Naive thymus-derived CD8-positive, alpha-beta T cell (primary cell): ENCODE measurements around the gene RNF114. TPM values are rescaled to one million over a fixed set of nuclear protein-coding genes. Genes with fewer than 3 reads are reported as not detected.
"Not testable (repeated sequence)": the region's sequence is repeated elsewhere in the genome, so short reads cannot be mapped to it uniquely, and the experiment has no call there.

ENCODE experiments used
- ATAC-seq, 2 donors: fragments of 150-1000 bp; cut with Tn5 transposase in 1 of 2; sonication (Bioruptor Pico), chemical (Tn5 transposase) in 1 of 2; 1 replicate in 1 of 2; 2 replicates in 1 of 2; pipeline ENCODE4 v1.10.0; 2021; ENCODE audit warnings: mild to moderate bottlenecking in 2 of 2, moderate library complexity in 2 of 2
- POLR2A ChIA-PET: fragments of 350-600 bp; sonication (Branson Sonifier 250); formaldehyde crosslinking; loops from one replicate; lab custom pipeline; 2021; ENCODE audit warnings: antibody characterized with exemption; lab: Charles Lee
- DNase-seq, 10 donors: peaks; one replicate each; pipeline versions ENCODE4 v3.0.0 to v3.0.0-alpha.2; 2020 to 2022
- H3K27ac Mint-ChIP-seq, 10 donors: one replicate each; pipeline ENCODE4 v1.8.0; 2020 to 2022; ENCODE audit warnings: mild to moderate bottlenecking in 10 of 10, mixed read lengths in 10 of 10, moderate library complexity in 4 of 10, inconsistent platforms in 1 of 10
- H3K27me3 Mint-ChIP-seq, 5 donors: one replicate each; pipeline ENCODE4 v1.8.0; 2021 to 2022; ENCODE audit warnings: mixed read lengths in 5 of 5
- H3K36me3 Mint-ChIP-seq, 3 donors: one replicate each; pipeline ENCODE4 v1.8.0; 2020 to 2022; ENCODE audit warnings: mixed read lengths in 3 of 3, mild to moderate bottlenecking in 2 of 3, inconsistent platforms in 1 of 3
- H3K4me1 Mint-ChIP-seq, 4 donors: one replicate each; pipeline ENCODE4 v1.8.0; 2021 to 2022; ENCODE audit warnings: mixed read lengths in 4 of 4
- H3K4me3 Mint-ChIP-seq, 10 donors: one replicate each; pipeline ENCODE4 v1.8.0; 2020 to 2022; ENCODE audit warnings: mild to moderate bottlenecking in 10 of 10, mixed read lengths in 10 of 10, moderate library complexity in 6 of 10, inconsistent platforms in 1 of 10
- H3K9me3 Mint-ChIP-seq, 9 donors: one replicate each; pipeline ENCODE4 v1.8.0; 2020 to 2022; ENCODE audit warnings: mixed read lengths in 9 of 9, mild to moderate bottlenecking in 3 of 9, inconsistent platforms in 1 of 9, moderate library complexity in 1 of 9
- polyA plus RNA-seq, 3 donors: library from polyadenylated mRNA; unstranded; fragments of 300-500 nt; fragmentation: Illumina TruSeq; gene quantifications; one replicate each; pipeline ENCODE4 v1.2.3, GENCODE V29; 2021
- total RNA-seq, 8 experiments: library from RNA in 2 of 8; stranded (reverse) in 2 of 8; gene quantifications; one replicate each; pipeline ENCODE4 v1.2.3 and lab custom pipeline; 2021 to 2026

RNF114 gene
- total and polyA plus RNA-seq, 5 experiments from 2014 or later: 104 to 133 (median 123) TPM

DNA sequence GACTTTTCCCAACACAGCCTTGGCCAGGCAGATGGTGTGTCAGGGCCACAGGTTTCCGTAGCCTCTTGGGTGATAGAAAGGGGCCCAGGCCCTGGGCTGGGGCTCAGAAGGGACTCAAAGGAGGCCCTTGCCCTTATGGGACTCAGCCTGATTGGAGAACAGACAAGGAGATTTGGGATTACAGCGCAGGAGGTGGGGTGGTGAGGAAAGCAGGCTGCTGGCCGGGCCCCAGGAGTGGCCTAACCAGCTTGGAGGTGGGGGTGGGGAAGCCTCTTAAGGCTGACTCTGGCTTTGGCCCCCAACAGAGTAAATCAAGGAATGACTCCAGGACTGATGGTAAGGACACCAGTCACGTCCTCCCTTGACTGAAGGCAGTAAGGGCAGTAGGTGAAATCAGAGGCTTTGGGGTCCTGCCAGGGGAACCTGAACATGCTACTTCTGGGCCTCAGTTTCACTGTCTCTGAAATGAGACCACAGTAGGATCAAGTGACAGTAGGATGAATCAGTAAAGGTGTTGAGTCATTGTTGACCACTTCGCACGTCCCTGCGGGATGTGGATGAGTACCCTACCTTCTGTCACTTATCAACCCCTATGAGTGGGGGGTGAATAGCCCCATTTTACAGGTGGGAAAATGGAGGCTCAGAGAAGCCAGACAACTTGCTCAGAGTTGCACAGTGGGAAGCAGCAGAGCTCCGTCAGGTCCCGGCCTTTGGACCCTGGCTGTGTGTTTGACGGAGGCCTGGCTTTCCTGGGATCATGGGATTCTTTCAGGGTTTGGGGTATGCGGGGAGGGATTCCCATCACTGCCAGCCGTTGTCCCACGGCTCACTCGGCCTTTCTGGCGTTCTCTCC lies 51.0 kb downstream of the RNF114 start:
- DNase-seq: no peak
- peaks cover 10 to 15% (median 14%) of the 10 kb centered on the region in 4 donors for H3K4me1 Mint-ChIP-seq
- ATAC-seq: no peak
- no peaks in the 10 kb centered on the region for H3K9me3 Mint-ChIP-seq
- H3K27ac Mint-ChIP-seq: no peak overlapping the region
- H3K4me3 Mint-ChIP-seq: no peak overlapping the region
- POLR2A ChIA-PET: no interaction called here
- H3K36me3 Mint-ChIP-seq: no peaks in the 10 kb centered on the region
- no peaks in the 10 kb centered on the region for H3K27me3 Mint-ChIP-seq

DNA sequence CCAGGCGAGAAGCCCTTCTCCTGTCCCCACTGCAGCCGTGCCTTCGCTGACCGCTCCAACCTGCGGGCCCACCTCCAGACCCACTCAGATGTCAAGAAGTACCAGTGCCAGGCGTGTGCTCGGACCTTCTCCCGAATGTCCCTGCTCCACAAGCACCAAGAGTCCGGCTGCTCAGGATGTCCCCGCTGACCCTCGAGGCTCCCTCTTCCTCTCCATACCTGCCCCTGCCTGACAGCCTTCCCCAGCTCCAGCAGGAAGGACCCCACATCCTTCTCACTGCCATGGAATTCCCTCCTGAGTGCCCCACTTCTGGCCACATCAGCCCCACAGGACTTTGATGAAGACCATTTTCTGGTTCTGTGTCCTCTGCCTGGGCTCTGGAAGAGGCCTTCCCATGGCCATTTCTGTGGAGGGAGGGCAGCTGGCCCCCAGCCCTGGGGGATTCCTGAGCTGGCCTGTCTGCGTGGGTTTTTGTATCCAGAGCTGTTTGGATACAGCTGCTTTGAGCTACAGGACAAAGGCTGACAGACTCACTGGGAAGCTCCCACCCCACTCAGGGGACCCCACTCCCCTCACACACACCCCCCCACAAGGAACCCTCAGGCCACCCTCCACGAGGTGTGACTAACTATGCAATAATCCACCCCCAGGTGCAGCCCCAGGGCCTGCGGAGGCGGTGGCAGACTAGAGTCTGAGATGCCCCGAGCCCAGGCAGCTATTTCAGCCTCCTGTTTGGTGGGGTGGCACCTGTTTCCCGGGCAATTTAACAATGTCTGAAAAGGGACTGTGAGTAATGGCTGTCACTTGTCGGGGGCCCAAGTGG lies 51.9 kb downstream of the RNF114 start:
- no peak overlapping the region for H3K4me3 Mint-ChIP-seq
- H3K36me3 Mint-ChIP-seq: no peaks in the 10 kb centered on the region
- ATAC-seq (no peak), DNase-seq (no peak)
- H3K9me3 Mint-ChIP-seq: no peaks in the 10 kb centered on the region
- no peaks in the 10 kb centered on the region for H3K27me3 Mint-ChIP-seq
- H3K4me1 Mint-ChIP-seq: peaks cover 6 to 11% (median 10%) of the 10 kb centered on the region in 4 donors
- no peak overlapping the region for H3K27ac Mint-ChIP-seq
- POLR2A ChIA-PET: no interaction called here

DNA sequence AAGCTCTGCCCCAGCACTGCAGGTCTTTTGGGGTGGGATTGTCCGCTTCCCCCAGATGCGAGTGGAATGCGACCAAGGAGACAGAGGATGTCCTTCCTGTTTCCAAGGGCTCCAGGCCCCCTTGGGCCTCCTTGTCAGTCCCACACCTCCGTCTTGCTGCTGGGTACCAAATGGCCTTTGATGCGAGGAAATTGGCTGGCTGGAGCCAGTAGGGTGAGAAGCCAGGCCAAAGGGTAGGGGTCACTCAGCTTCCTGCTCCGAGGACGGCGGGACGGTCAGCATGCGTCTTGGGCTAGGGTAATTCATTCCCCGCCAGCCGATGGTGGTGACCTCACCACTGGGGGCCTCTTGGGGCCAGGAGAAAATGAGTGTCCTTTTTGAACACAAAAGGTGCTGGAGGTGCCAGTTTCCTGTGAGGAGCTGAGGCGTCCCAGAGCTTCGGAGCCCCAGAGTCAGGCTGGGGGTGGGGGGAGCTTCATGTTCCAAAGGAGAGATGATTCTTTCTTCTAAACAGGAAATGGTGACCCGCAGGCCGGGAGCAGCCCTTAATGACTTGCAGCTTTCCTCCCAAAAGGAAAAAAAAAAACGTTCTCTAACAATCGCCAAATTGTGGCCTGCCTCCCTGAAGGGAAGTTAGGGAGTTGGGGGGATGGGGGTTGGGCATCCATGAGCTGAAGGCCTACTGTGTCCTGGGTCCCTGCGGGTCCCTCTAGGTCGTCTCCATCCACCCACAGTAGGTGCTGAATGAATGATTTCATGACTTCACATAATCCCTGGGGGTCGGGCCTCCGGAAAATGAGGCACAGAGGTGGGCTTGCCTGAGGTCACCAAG lies 53.3 kb downstream of the RNF114 start:
- Mint-ChIP-seq H3K36me3 (no peaks in the 10 kb centered on the region), H3K27ac (peak overlapping the region in 1 of 10 donors; percentile 20), H3K4me1 (peaks cover 0 to 5% (median 2%) of the 10 kb centered on the region in 4 donors), H3K4me3 (no peak overlapping the region), H3K9me3 (no peaks in the 10 kb centered on the region), H3K27me3 (no peaks in the 10 kb centered on the region)
- ATAC-seq (no peak), DNase-seq (no peak)
- POLR2A ChIA-PET: interaction anchor here (1.0 kb wide), 1 partner anchor 127 kb away, joined by 3 read pairs; no protein-coding TSS in a partner anchor

DNA sequence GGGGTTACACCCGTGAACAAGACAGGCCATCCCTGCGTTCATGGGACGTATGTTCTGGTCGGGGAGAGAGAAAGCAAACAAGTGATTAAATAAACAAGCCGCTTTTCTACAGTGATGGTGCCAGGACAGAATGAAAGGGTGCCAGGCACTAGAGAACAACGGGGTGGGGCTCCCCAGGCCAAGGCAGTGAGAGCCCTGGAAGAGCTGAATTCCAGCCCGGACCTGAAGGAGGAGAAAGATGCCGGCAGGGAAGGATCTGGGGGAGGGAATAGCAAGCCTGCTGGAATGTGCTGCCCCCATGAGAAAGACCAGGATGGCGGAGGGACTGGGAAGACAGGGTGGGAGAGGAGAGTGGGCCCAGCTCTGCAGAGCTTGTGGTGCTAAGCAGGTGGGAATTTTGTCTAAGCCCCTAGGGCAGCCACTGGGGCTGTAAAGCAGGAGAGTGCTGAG lies 54.1 kb downstream of the RNF114 start:
- no peaks in the 10 kb centered on the region for H3K36me3 Mint-ChIP-seq
- H3K4me3 Mint-ChIP-seq: no peak overlapping the region
- ATAC-seq (no peak), DNase-seq (no peak)
- H3K9me3 Mint-ChIP-seq: no peaks in the 10 kb centered on the region
- peak overlapping the region in 3 of 10 donors; percentile 20 to 59 (median 51) for H3K27ac Mint-ChIP-seq
- POLR2A ChIA-PET: no interaction called here
- H3K4me1 Mint-ChIP-seq: peaks cover 0 to 5% (median 2%) of the 10 kb centered on the region in 4 donors
- no peaks in the 10 kb centered on the region for H3K27me3 Mint-ChIP-seq

DNA sequence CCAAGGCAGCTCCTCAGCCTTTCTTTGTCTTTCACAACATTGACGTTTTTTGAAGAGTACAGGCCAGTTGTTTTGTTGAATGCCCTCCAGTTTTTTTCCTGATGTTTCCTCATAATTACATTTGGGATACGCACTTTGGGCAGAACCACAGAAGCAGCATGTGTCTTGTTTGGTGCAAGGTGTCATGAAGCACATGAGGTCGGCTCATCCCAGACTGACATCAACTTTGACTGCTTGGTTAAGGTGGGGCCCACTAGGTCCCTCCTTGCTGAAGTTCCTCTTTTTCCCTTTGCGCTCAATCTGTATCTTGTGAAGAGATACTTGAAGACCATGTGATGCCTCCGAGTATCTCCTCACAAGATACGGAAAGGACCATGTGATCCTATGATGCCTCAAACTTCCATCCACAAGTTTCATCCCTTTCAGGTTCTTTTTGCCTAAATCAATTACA lies 57.1 kb downstream of the RNF114 start:
- H3K4me1 Mint-ChIP-seq: peaks cover 0 to 7% (median 2%) of the 10 kb centered on the region in 4 donors
- H3K36me3 Mint-ChIP-seq: no peaks in the 10 kb centered on the region
- H3K27ac Mint-ChIP-seq: no peak overlapping the region
- H3K4me3 Mint-ChIP-seq: no peak overlapping the region
- POLR2A ChIA-PET: interaction anchor here (0.6 kb wide), 1 partner anchor 15 kb away, joined by 5 read pairs; no protein-coding TSS in a partner anchor
- ATAC-seq: no peak
- H3K9me3 Mint-ChIP-seq: no peaks in the 10 kb centered on the region
- DNase-seq: no peak
- H3K27me3 Mint-ChIP-seq: peaks cover 0 to 8% (median 0%) of the 10 kb centered on the region in 5 donors

DNA sequence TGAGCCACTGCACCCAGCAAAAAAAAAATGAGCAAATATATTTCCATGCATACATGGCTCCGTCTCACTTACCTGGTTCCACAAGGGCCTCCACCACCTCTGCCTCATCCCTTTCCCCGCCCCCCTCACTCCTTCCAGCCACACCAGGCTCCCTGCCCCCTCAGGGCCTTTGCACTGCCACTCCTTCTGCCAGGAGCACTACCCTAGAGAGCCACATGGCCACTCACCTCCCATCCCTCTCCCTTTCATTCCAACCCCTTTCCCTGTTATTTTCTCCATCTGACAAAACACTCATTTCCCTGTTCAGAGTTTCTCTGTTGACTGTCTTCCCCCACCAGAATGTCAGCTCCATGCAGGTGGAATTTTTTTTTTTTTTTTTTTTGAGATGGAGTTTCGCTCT lies 59.4 kb downstream of the RNF114 start:
- H3K4me1 Mint-ChIP-seq: peaks cover 0 to 15% (median 0%) of the 10 kb centered on the region in 4 donors
- POLR2A ChIA-PET: no interaction called here

DNA sequence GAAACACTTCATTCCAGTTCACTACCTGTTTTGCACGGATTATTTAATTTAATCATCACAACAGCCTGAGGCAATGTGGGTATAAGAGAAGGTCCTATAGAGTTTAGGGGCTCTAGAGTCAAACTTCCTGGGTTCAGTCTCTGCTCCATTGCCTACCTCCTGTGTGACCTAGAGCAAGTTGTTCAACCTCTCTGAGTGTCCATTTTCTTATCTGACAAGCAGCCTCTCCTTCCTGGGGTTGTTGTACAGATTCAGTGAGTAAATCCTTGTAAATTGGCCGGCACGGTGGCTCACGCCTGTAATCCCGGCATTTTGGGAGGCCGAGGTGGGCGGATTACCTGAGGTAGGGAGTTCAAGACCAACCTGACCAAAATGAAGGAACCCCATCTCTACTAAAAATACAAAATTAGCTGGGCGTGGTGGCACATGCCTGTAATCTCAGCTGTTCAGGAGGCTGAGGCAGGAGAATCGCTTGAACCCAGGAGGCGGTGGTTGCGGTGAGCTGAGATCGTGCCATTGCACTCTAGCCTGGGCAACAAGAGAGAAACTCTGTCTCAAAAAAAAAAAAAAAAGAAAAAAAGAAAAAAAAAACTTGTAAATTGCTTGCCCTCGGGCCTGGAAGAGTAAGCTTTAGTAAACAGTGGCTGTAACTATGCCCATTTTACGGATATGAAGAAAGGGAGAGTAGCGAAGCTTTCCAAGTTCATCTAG lies 62.4 kb downstream of the RNF114 start:
- ATAC-seq, POLR2A ChIA-PET, H3K9me3 Mint-ChIP-seq, H3K4me3 Mint-ChIP-seq, DNase-seq, H3K27ac Mint-ChIP-seq, H3K36me3 Mint-ChIP-seq: not testable (repeated sequence)
- peaks cover 0 to 14% (median 4%) of the 10 kb centered on the region in 5 donors for H3K27me3 Mint-ChIP-seq
- peaks cover 0 to 14% (median 0%) of the 10 kb centered on the region in 4 donors for H3K4me1 Mint-ChIP-seq

More for the DNA sequence above, 59.4 kb downstream of the RNF114 start:
- no peak overlapping the region for H3K4me3 Mint-ChIP-seq
- peaks cover 0 to 10% (median 0%) of the 10 kb centered on the region in 5 donors for H3K27me3 Mint-ChIP-seq
- no peaks in the 10 kb centered on the region for H3K9me3 Mint-ChIP-seq
- no peak for ATAC-seq
- no peak for DNase-seq
- no peak overlapping the region for H3K27ac Mint-ChIP-seq
- no peaks in the 10 kb centered on the region for H3K36me3 Mint-ChIP-seq

DNA sequence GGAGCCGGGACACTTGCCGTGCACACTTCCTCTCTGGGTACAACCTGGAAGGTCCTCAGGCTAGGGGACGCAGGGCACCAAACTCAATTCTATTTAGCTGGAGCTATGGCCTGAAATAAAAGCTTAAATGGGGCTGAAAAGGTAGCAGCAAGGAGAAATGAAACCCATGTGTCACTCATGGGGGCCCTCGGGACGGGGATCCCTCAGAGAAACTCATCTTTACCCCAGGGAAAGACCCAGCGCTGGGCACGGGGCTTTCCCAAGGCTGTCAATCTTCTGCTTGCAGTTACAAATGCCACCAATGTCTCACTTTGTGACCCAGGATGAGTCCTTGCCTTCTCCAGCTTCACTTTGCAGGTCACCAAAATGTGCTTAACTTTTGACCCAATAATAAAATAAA lies 63.1 kb downstream of the RNF114 start:
- no peak for ATAC-seq
- DNase-seq: peak in 1 of 10 donors; percentile 37
- POLR2A ChIA-PET: no interaction called here

DNA sequence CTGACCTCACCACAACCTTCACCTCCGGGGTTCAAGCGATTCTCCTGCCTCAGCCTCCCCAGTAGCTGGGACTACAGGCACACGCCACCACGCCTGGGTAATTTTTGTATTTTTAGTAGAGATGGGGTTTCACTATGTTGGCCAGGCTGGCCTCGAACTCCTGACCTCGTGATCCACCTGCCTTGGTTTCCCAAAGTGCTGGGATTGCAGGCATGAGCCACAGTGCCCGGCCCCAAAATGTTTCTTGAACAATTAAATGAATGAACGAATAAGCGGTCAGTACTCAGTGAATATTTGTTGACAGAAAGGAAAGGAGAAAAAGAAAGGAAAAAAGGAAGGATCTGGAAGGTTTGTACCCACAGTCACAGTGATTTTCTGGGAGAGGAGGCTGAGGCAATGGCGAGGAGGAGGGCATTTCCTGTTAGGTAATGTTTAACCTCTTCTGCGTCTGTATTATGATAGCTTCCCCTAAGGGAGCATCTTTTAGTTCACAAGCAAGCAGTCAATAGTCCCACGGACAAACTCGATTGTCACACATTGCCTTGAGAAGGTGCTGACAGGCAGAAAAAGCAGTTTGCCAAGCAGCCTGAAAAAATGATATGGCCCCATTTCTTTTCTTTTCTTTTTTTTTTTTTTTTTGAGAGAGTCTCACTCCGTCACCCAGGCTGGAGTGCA lies 64.5 kb downstream of the RNF114 start:
- peaks cover 0 to 20% (median 5%) of the 10 kb centered on the region in 4 donors for H3K4me1 Mint-ChIP-seq
- POLR2A ChIA-PET: not testable (repeated sequence)
- peaks cover 3 to 16% (median 9%) of the 10 kb centered on the region in 5 donors for H3K27me3 Mint-ChIP-seq

More for the DNA sequence above, 63.1 kb downstream of the RNF114 start:
- H3K36me3 Mint-ChIP-seq: no peaks in the 10 kb centered on the region
- H3K27ac Mint-ChIP-seq: no peak overlapping the region
- H3K9me3 Mint-ChIP-seq: no peaks in the 10 kb centered on the region
- no peak overlapping the region for H3K4me3 Mint-ChIP-seq
- H3K4me1 Mint-ChIP-seq: peaks cover 0 to 14% (median 0%) of the 10 kb centered on the region in 4 donors
- H3K27me3 Mint-ChIP-seq: peaks cover 0 to 16% (median 4%) of the 10 kb centered on the region in 5 donors

DNA sequence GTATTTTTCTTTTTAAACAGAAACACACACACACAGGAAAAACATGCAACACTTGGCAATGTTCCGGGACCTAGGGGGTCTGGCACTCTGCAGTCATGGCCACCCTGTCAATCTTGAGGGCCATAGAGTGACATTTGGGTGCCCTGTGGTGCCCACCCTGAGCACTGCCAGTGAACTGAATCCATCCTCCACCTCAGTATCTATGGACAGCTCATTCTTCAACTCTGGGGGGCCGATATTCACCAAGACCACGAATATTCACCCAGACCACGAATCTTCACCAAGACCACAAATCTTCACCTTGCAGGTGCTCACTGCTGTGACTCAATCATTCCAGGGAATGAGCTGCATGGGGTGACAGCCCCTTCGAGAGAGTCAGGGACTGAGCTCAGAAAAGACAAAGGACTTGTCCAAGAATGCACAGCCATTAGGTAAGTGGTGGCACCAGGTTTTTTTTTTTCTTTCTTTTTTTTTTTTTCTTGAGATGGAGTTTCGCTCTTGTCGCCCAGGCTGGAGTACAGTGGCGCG lies 65.7 kb downstream of the RNF114 start:
- no peak for ATAC-seq
- Mint-ChIP-seq H3K27me3 (peaks cover 3 to 16% (median 10%) of the 10 kb centered on the region in 5 donors), H3K9me3 (no peaks in the 10 kb centered on the region), H3K4me1 (peaks cover 0 to 23% (median 6%) of the 10 kb centered on the region in 4 donors), H3K4me3 (no peak overlapping the region), H3K36me3 (no peaks in the 10 kb centered on the region), H3K27ac (peak overlapping the region in 1 of 10 donors; percentile 41)
- DNase-seq: no peak
- POLR2A ChIA-PET: interaction anchor here (0.6 to 0.8 kb wide), 3 partner anchors 19 to 164 kb away, joined by 3 read pairs; partner anchors contain the start of gene SNAI1

More for the DNA sequence above, 64.5 kb downstream of the RNF114 start:
- H3K9me3 Mint-ChIP-seq, H3K27ac Mint-ChIP-seq, H3K4me3 Mint-ChIP-seq, ATAC-seq, DNase-seq, H3K36me3 Mint-ChIP-seq: not testable (repeated sequence)

DNA sequence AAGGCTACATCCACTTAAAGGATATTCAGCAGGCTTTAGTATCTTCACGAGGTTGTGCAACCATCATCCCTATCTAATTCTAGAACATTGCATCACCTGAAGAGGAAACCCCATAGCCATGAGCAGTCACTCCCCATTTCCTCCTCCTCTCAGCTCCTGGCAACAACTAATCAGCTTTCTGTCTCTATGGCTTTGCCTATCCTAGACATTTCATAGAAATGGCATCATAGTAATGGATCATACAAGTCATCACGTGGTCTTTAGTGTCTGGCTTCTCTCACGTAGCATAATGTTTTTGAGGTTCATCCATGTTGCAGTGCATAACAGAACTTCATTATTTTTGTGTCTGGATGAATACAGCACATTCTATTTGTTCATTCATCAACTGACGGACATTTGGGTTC lies 67.1 kb downstream of the RNF114 start:
- no peaks in the 10 kb centered on the region for H3K9me3 Mint-ChIP-seq
- no peak overlapping the region for H3K4me3 Mint-ChIP-seq
- POLR2A ChIA-PET: no interaction called here
- H3K27ac Mint-ChIP-seq: no peak overlapping the region
- no peak for ATAC-seq
- H3K4me1 Mint-ChIP-seq: peaks cover 0 to 21% (median 6%) of the 10 kb centered on the region in 4 donors
- DNase-seq: no peak
- H3K27me3 Mint-ChIP-seq: peaks cover 4 to 16% (median 10%) of the 10 kb centered on the region in 5 donors
- H3K36me3 Mint-ChIP-seq: no peaks in the 10 kb centered on the region
